Spinal cord (tissue), 10 donors: ENCODE results near the gene IMMP2L. TPM values are rescaled to one million over a fixed set of nuclear protein-coding genes. Genes with fewer than 3 reads are reported as not detected.
A peak's percentile ranks its signal among the peaks of the same experiment; 100 is the strongest.
"Not testable (repeated sequence)": the region's sequence is repeated elsewhere in the genome, so short reads cannot be mapped to it uniquely, and the experiment has no call there.

ENCODE experiments used
- DNase-seq, 6 donors: peaks; one replicate each; pipeline versions ENCODE4 v3.0.0 to v3.0.0-alpha.2; 2013 to 2015; ENCODE audit warnings: low spot score in 6 of 6, low read depth in 4 of 6
- H3K27ac ChIP-seq: one replicate; pipeline ENCODE4 v1.5.1; 2013; ENCODE audit warnings: low read depth, low read length, control low read depth
- H3K27me3 ChIP-seq: one replicate; pipeline ENCODE4 v1.6.1; 2013; ENCODE audit warnings: low read length; ENCODE audit not compliant: control insufficient read depth, insufficient read depth
- H3K36me3 ChIP-seq: one replicate; pipeline ENCODE4 v1.6.1; 2013; ENCODE audit warnings: low read length; ENCODE audit not compliant: control insufficient read depth, insufficient read depth
- H3K4me1 ChIP-seq: one replicate; pipeline ENCODE4 v1.6.1; 2013; ENCODE audit warnings: low read length; ENCODE audit not compliant: control insufficient read depth, insufficient read depth
- H3K4me3 ChIP-seq: one replicate; pipeline ENCODE4 v1.5.1; 2013; ENCODE audit warnings: low read depth, low read length, control low read depth
- H3K9me3 ChIP-seq: one replicate; pipeline ENCODE4 v1.6.1; 2013; ENCODE audit warnings: low read length; ENCODE audit not compliant: control insufficient read depth, insufficient read depth
- WGBS: methylation state at CpG from one replicate; pipeline ENCODE4 v1.1.5; 2013; ENCODE audit warnings: missing lambda C conversion rate; ENCODE audit not compliant: insufficient coverage; 5-methylcytosine and 5-hydroxymethylcytosine counted together
- polyA plus RNA-seq, 2 donors: library from polyadenylated mRNA; unstranded; fragments of 120-200 nt; gene quantifications; one replicate each; pipeline ENCODE4 v1.2.1, GENCODE V29; 2013; ENCODE audit not compliant: insufficient read length in 2 of 2
- total RNA-seq, 2 donors: library from RNA; depleted of rRNA in 1 of 2; stranded (reverse); fragments of 120-200 nt in 1 of 2; fragments of >200 nt in 1 of 2; gene quantifications; one replicate each; pipeline versions ENCODE4 v1.2.3 to v1.2.4, GENCODE V29; 2013 to 2014
- donor health status: healthy.

Gene IMMP2L
- total and polyA plus RNA-seq, 4 donors, result 14.8 to 26.8 (median 17.4) TPM

DNA sequence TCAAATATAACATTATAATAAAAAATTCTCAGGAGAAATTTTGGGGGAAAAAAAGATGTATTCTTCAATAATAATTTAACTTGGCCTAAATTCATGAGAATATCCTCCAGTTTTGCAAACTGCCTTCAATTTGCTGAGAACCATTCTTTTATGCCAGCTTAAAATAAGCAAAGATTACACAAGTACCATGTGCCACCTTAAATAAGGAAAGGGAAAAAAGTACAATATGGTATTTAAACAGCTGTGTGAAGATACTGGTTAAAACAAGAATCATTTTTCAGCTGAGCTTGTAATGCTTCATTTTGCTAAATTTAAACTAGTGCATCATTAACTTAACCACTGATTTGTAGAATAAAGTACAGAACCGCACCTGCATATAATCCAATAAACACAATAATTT is 253.6 kb downstream of the IMMP2L start:
- no peak for DNase-seq
- Histone ChIP-seq H3K36me3 (no peaks in the 10 kb centered on the region), H3K4me3 (no peak overlapping the region), H3K27me3 (no peaks in the 10 kb centered on the region), H3K9me3 (no peaks in the 10 kb centered on the region), H3K27ac (no peak overlapping the region), H3K4me1 (no peaks in the 10 kb centered on the region)
- no CpG with 5 or more reads among the region's 1 CpG for WGBS

DNA sequence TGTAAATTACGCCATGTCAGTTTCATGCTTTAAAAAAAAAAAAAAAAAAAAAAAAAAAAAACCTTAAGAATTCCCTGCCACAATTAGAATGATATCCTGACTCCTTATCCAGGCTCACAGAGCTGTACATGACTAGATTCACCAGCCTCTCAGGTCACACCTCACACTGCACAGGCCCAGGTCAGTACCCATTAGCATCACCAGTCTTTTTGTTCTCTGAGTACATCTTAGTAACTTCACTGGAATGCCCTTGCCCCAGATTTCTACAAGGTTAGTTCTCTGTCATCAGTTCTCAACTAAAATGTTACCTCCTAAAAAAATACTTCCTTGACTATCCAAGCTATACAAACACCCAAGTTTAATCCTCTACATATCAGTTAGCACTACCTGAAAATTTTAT is 260.4 kb downstream of the IMMP2L start:
- DNase-seq, result no peak
- Histone ChIP-seq H3K36me3 (no peaks in the 10 kb centered on the region), H3K27me3 (no peaks in the 10 kb centered on the region), H3K27ac (no peak overlapping the region), H3K4me3 (no peak overlapping the region), H3K4me1 (no peaks in the 10 kb centered on the region), H3K9me3 (no peaks in the 10 kb centered on the region)
- WGBS, result 100% methylated on average over 1 of the region's 1 CpG

DNA sequence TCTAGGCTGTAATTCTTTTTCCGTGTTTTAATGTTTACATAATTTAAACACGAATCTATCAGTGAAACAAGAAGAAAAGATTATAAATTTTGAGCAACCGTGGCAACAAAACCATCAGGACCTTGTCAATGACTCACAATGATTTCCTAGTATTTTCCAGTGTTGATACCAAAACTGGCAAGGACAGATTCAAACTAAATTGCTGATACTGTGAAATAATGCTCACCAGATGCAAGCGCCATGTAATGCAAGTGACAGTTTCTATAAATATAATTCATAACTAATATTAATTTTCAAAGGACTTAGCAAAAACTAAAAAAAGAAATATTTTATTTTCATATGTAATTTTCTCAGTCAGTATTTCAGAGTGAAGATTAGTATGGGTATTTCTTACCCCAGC is 267.8 kb downstream of the IMMP2L start:
- Histone ChIP-seq H3K9me3 (no peaks in the 10 kb centered on the region), H3K36me3 (no peaks in the 10 kb centered on the region), H3K4me3 (no peak overlapping the region), H3K4me1 (no peaks in the 10 kb centered on the region), H3K27me3 (no peaks in the 10 kb centered on the region), H3K27ac (no peak overlapping the region)
- no peak for DNase-seq
- 100% methylated on average over 1 of the region's 4 CpGs for WGBS

DNA sequence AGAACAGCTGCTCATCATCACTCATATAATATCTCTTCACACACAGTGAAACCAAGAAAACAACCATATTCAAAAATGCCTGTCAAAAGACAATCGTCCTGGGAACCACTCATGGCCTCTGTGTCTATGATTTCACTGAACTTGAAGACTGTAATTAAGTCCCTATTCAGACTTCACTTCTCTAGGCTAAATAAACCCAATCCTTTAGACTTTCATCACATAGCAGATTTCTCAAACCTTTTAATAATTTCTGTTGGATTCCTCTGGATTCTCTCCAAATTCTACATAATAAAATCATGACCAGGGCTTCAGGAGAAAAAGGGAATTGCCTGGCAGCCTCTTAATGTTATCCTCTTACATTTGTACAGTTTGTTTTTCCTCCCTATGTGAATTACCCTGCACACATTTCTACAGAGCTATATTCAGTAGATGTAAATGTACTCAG is 270.2 kb downstream of the IMMP2L start:
- peak in 1 of 6 donors; percentile 37 for DNase-seq
- Histone ChIP-seq H3K4me3 (no peak overlapping the region), H3K27me3 (no peaks in the 10 kb centered on the region), H3K9me3 (no peaks in the 10 kb centered on the region), H3K36me3 (no peaks in the 10 kb centered on the region), H3K4me1 (no peaks in the 10 kb centered on the region), H3K27ac (no peak overlapping the region)
- 50% methylated on average over 1 of the region's 1 CpG for WGBS

DNA sequence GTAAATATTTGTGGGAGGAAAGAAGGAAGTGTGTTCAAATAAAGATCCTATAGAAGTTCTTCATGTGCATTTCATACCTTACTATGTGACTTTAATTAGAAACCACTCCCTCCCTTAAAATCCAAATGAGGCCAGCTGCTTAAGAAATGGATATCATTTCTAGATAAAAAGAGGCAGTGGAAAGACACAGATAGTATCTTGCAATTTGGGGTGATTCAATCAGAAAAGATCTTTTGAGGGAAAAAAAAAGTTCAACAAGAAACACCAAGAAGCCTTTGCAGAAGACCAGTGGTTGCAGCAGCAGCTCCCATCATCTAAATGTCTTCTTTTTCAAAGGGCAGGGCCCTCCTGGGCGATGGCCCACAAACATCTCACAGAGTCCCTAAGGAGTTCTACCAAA is 271.3 kb downstream of the IMMP2L start:
- no peaks in the 10 kb centered on the region for H3K4me1 ChIP-seq
- no peak overlapping the region for H3K4me3 ChIP-seq
- no peak for DNase-seq
- WGBS, result 100% methylated on average over 1 of the region's 1 CpG
- no peak overlapping the region for H3K27ac ChIP-seq
- no peaks in the 10 kb centered on the region for H3K9me3 ChIP-seq
- no peaks in the 10 kb centered on the region for H3K36me3 ChIP-seq
- no peaks in the 10 kb centered on the region for H3K27me3 ChIP-seq

DNA sequence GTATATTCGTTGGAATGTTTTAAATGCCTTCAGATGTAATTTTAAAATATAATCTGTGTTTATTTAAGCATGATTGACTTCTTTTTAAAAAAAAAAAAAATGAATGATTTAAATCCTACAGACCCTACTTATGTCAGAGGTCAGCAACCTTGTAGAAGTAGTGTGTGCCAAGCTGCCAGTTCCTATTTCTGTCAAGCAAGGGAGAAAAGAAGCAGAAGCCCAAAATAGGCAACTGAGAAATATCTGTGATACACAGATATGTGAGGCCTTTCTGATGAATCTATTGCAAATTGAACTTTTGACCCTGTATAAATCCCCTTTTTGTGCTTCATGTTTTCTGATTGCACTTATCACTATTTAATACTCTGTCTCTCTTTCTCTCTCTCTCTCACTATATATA is 271.9 kb downstream of the IMMP2L start:
- no peak overlapping the region for H3K27ac ChIP-seq
- no peaks in the 10 kb centered on the region for H3K27me3 ChIP-seq
- no peaks in the 10 kb centered on the region for H3K4me1 ChIP-seq
- no CpG with 5 or more reads among the region's 1 CpG for WGBS
- no peak overlapping the region for H3K4me3 ChIP-seq
- no peaks in the 10 kb centered on the region for H3K9me3 ChIP-seq
- no peak for DNase-seq
- no peaks in the 10 kb centered on the region for H3K36me3 ChIP-seq

DNA sequence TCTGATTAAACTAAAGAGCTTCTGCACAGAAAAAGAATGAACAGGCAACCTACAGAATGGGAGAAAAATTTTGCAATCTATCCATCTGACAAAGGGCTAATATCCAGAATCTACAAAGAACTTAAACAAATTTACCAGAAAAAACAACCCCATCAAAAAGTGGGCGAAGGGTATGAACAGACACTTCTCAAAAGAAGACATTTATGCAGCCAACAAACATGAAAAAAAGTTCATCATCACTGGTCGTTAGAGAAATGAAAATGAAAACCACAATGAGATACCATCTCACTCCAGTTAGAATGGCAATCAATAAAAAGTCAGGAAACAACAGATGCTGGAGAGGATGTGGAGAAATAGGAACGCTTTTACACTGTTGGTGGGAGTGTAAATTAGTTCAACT is 273.9 kb downstream of the IMMP2L start:
- not testable (repeated sequence) for H3K9me3 ChIP-seq, H3K36me3 ChIP-seq, H3K4me3 ChIP-seq, H3K4me1 ChIP-seq, H3K27ac ChIP-seq, DNase-seq, H3K27me3 ChIP-seq
- WGBS, result 100% methylated on average over 1 of the region's 3 CpGs

DNA sequence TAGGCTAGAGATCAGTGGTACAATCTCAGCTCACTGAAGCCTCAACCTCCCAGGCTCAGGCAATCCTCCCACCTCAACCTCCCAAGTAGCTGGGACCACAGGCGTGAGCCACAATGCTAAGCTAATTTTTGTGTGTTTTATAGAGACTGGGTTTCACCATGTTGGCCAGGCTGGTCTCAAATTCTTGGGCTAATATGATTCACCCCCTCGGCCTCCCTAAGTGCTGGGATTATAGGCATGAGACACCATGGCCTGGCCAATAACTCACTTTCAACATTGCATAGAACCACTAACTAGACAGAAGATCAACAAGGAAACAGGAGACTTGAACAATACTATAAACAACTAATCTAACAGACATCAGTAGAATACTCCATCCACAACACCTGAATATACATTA is 279.7 kb downstream of the IMMP2L start:
- no peak for DNase-seq
- Histone ChIP-seq H3K4me1 (no peaks in the 10 kb centered on the region), H3K4me3 (no peak overlapping the region), H3K36me3 (no peaks in the 10 kb centered on the region), H3K27me3 (no peaks in the 10 kb centered on the region), H3K9me3 (no peaks in the 10 kb centered on the region), H3K27ac (no peak overlapping the region)
- WGBS, result 100% methylated on average over 1 of the region's 2 CpGs

DNA sequence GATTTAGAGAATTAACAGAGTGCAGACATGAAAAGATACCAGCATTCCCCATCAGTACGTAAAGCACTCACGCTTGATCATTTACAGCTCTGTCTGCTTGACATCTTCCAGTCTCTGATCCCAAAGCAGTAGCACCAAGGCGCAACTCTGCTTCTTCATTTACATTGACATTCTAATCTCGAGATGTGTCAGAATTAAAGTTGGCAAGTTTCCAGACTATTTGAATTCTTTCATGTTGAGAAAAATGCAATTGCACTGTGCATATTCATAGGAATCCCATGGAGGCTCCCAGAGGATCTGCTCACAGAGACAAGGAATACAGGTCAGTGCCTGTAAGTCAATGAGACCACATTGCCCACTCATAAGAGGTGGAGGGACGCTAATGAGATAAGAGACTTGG is 287.4 kb downstream of the IMMP2L start:
- WGBS, result no CpG with 5 or more reads among the region's 5 CpGs
- Histone ChIP-seq H3K36me3 (no peaks in the 10 kb centered on the region), H3K4me1 (no peaks in the 10 kb centered on the region), H3K27me3 (no peaks in the 10 kb centered on the region), H3K27ac (no peak overlapping the region), H3K9me3 (no peaks in the 10 kb centered on the region), H3K4me3 (no peak overlapping the region)
- DNase-seq, result peak in 2 of 6 donors; percentile 55 to 70

DNA sequence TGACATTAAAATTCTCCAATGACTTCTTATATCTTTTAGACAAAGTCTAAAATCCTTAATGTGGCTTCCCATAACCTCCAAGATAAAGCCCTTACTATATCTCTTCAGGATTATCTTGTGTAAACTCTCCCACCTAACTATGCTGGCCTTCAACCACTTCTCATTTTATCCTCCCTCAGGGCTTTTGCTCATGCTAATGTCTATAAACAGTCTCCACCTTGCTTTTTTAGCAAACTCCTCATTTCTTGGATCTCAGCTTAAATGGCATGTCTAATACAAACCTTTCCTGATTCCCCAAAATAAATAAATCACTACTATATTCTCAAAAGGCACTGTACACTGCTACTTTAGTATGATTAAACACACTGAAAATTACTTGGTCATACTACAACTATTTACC is 290.2 kb downstream of the IMMP2L start:
- H3K27ac ChIP-seq, result no peak overlapping the region
- no peaks in the 10 kb centered on the region for H3K9me3 ChIP-seq
- DNase-seq, result no peak
- H3K4me1 ChIP-seq, result no peaks in the 10 kb centered on the region
- H3K27me3 ChIP-seq, result no peaks in the 10 kb centered on the region
- no peak overlapping the region for H3K4me3 ChIP-seq
- no peaks in the 10 kb centered on the region for H3K36me3 ChIP-seq
